IMR-90 (cell line): ENCODE data around the gene TYW5.

Experiments used
- BHLHE40 ChIP-seq: fragments of 150-350 bp; IDR thresholded peaks from 2 replicates; pipeline ENCODE4 v1.6.1; 2016; ENCODE audit warnings: mild to moderate bottlenecking, low read depth, low read length
- CEBPB ChIP-seq: IDR thresholded peaks from 2 replicates; pipeline ENCODE4 v1.6.1; 2012; ENCODE audit warnings: low read depth, low read length, improper control_type of control experiment
- CHD1 ChIP-seq: IDR thresholded peaks from 2 replicates; pipeline ENCODE4 v1.6.1; 2012; ENCODE audit warnings: low read depth, low read length, improper control_type of control experiment
- MAFK ChIP-seq: IDR thresholded peaks from 2 replicates; pipeline ENCODE4 v1.6.1; 2012; ENCODE audit warnings: low read depth, low read length, improper control_type of control experiment
- POLR2A ChIP-seq: IDR thresholded peaks from 2 replicates; pipeline ENCODE4 v1.6.1; 2012; ENCODE audit warnings: mild to moderate bottlenecking, low read depth, low read length
- RAD21 ChIP-seq: IDR thresholded peaks from 2 replicates; pipeline ENCODE4 v1.6.1; 2012; ENCODE audit warnings: low read length, improper control_type of control experiment
- RCOR1 ChIP-seq: IDR thresholded peaks from 2 replicates; pipeline ENCODE4 v1.6.1; 2012; ENCODE audit warnings: mild to moderate bottlenecking, low read length, improper control_type of control experiment; ENCODE audit not compliant: insufficient replicate concordance
- RFX5 ChIP-seq: IDR thresholded peaks from 2 replicates; pipeline ENCODE4 v1.8.0; 2012; ENCODE audit warnings: low read depth, mild to moderate bottlenecking, low read length, moderate library complexity
- TF ChIP-seq, protein P1 (sequence below): conservative IDR thresholded peaks from 2 replicates; pipeline ENCODE4 v1.5.1; 2012; ENCODE audit warnings: mild to moderate bottlenecking, low read depth, low read length, improper control_type of control experiment
- TF ChIP-seq, protein P2 (sequence below): fragments of 150-350 bp; IDR thresholded peaks from 2 replicates; pipeline ENCODE4 v1.6.1; 2017; ENCODE audit warnings: mild to moderate bottlenecking, antibody characterized with exemption, low read length, low read depth

DNA sequence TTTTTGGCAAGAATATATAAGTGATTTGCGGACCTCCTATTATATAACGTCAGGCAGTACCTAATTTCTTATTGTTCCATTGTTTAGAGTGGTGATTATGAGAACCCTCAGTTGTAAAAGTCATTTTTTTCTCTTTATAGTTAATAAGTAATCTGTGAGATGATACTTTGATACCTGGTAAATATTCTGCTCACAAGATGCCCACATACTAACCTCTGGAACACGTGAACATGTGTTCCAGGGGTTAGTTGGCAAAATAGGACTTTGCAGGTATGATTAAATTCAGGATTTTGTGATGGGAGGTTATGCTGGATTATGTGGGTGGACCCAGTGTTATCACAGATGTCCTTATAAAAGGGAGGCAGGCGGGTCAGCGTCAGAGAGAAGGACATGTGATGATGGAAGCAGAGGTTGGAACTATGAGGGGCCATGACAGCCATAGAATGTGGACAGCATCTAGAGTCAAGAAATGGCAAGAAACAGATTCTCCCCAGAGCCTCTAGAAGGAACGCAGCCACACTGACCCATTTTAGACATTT, 16.9 kb upstream of the TYW5 start:
- TF ChIP-seq, protein P1, sequence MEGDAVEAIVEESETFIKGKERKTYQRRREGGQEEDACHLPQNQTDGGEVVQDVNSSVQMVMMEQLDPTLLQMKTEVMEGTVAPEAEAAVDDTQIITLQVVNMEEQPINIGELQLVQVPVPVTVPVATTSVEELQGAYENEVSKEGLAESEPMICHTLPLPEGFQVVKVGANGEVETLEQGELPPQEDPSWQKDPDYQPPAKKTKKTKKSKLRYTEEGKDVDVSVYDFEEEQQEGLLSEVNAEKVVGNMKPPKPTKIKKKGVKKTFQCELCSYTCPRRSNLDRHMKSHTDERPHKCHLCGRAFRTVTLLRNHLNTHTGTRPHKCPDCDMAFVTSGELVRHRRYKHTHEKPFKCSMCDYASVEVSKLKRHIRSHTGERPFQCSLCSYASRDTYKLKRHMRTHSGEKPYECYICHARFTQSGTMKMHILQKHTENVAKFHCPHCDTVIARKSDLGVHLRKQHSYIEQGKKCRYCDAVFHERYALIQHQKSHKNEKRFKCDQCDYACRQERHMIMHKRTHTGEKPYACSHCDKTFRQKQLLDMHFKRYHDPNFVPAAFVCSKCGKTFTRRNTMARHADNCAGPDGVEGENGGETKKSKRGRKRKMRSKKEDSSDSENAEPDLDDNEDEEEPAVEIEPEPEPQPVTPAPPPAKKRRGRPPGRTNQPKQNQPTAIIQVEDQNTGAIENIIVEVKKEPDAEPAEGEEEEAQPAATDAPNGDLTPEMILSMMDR, result no peak
- TF ChIP-seq POLR2A (no peak), BHLHE40 (no peak), RAD21 (no peak), MAFK (no peak), RCOR1 (no peak), CEBPB (no peak), CHD1 (no peak), RFX5 (no peak)
- TF ChIP-seq, protein P2, sequence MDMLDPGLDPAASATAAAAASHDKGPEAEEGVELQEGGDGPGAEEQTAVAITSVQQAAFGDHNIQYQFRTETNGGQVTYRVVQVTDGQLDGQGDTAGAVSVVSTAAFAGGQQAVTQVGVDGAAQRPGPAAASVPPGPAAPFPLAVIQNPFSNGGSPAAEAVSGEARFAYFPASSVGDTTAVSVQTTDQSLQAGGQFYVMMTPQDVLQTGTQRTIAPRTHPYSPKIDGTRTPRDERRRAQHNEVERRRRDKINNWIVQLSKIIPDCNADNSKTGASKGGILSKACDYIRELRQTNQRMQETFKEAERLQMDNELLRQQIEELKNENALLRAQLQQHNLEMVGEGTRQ, result no peak
